ENCODE measurements around the gene SLC1A7.

The SLC1A7 gene

GRCh38 chr1:53048960-53049573 lies 93.4 kb downstream of the SLC1A7 start:
- no peak overlapping the region for H3K27ac Mint-ChIP-seq
- no peak for DNase-seq
- peaks cover 72% of the 10 kb centered on the region for H3K36me3 Mint-ChIP-seq (ENCODE audit: low read depth)
- H3K27me3 Mint-ChIP-seq = no peaks in the 10 kb centered on the region
- H3K9me3 Mint-ChIP-seq = no peaks in the 10 kb centered on the region
- H3K4me1 Mint-ChIP-seq (ENCODE audit: low read depth) = peaks cover 7% of the 10 kb centered on the region
- no peak overlapping the region for H3K4me3 Mint-ChIP-seq

GRCh38 chr1:53047737-53048736 lies 94.4 kb downstream of the SLC1A7 start:
- no peaks in the 10 kb centered on the region for H3K9me3 Mint-ChIP-seq
- DNase-seq = no peak
- H3K4me3 Mint-ChIP-seq = no peak overlapping the region
- peak overlapping the region; percentile 48 for H3K27ac Mint-ChIP-seq
- peaks cover 62% of the 10 kb centered on the region for H3K36me3 Mint-ChIP-seq (ENCODE audit: low read depth)
- no peaks in the 10 kb centered on the region for H3K27me3 Mint-ChIP-seq
- peaks cover 7% of the 10 kb centered on the region for H3K4me1 Mint-ChIP-seq (ENCODE audit: low read depth)

- peaks cover 7% of the 10 kb centered on the region for H3K4me1 Mint-ChIP-seq (ENCODE audit: low read depth)
- no peak overlapping the region for H3K27ac Mint-ChIP-seq
- H3K27me3 Mint-ChIP-seq = no peaks in the 10 kb centered on the region
- H3K9me3 Mint-ChIP-seq = no peaks in the 10 kb centered on the region
- peaks cover 55% of the 10 kb centered on the region for H3K36me3 Mint-ChIP-seq (ENCODE audit: low read depth)
- H3K4me3 Mint-ChIP-seq = no peak overlapping the region
- DNase-seq = no peak
These were observed 95.5 kb downstream of the SLC1A7 start for GRCh38 chr1:53046930-53047329.

GRCh38 chr1:53044926-53045325 lies 97.5 kb downstream of the SLC1A7 start:
- Mint-ChIP-seq H3K4me1 (ENCODE audit: low read depth) (peaks cover 7% of the 10 kb centered on the region), H3K9me3 (no peaks in the 10 kb centered on the region), H3K4me3 (no peak overlapping the region), H3K27ac (no peak overlapping the region), H3K27me3 (no peaks in the 10 kb centered on the region), H3K36me3 (ENCODE audit: low read depth) (peaks cover 56% of the 10 kb centered on the region)
- no peak for DNase-seq

- peaks cover 7% of the 10 kb centered on the region for H3K4me1 Mint-ChIP-seq (ENCODE audit: low read depth)
- no peak for DNase-seq
- no peak overlapping the region for H3K4me3 Mint-ChIP-seq
- H3K27me3 Mint-ChIP-seq = no peaks in the 10 kb centered on the region
- no peak overlapping the region for H3K27ac Mint-ChIP-seq
- peaks cover 53% of the 10 kb centered on the region for H3K36me3 Mint-ChIP-seq (ENCODE audit: low read depth)
- no peaks in the 10 kb centered on the region for H3K9me3 Mint-ChIP-seq
These were observed 99.2 kb downstream of the SLC1A7 start for GRCh38 chr1:53043271-53043670.

GRCh38 chr1:53038566-53038965 lies 103.9 kb downstream of the SLC1A7 start:
- Mint-ChIP-seq H3K9me3 (no peaks in the 10 kb centered on the region), H3K27me3 (no peaks in the 10 kb centered on the region), H3K4me3 (no peak overlapping the region), H3K4me1 (ENCODE audit: low read depth) (no peaks in the 10 kb centered on the region), H3K27ac (no peak overlapping the region), H3K36me3 (ENCODE audit: low read depth) (peaks cover 38% of the 10 kb centered on the region)
- no peak for DNase-seq
